Measurements from ENCODE around the gene POM121. TPM values are rescaled to one million over a fixed set of nuclear protein-coding genes. Genes with fewer than 3 reads are reported as not detected.
"Not testable (repeated sequence)": the region's sequence is repeated elsewhere in the genome, so short reads cannot be mapped to it uniquely, and the experiment has no call there.

Gene POM121
- total RNA-seq, 1 experiment from 2014 or later, result 53.3 TPM

DNA sequence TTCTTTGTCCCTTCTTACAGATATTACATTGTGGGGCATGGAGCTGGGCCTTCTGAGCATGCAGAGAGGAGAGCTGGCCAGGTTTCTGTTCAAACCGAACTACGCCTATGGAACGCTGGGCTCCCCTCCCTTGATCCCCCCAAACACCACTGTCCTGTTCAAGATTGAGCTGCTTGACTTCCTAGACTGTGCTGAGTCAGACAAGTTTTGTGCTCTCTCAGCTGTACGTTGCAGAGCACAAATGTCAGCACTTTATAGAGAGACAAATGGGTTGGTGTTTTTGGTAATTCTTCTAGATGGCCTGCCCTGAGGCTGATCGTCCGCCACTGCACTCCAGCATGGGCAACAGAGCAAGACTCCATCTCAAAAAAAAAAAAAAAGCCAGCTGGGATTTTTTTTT is 46.6 kb downstream of the POM121 start:
- H3K4me1 ChIP-seq (ENCODE audit: control insufficient read depth in 1 of 2, insufficient read depth in 2 of 2, low read length in 2 of 2); DNase-seq (ENCODE audit: low read depth, low spot score); H3K4me2 ChIP-seq (ENCODE audit: low read length); H3K4me3 ChIP-seq (replicated peaks in 1 of 2; ENCODE audit: low read depth in 1 of 2, low read length in 2 of 2); H3K9me3 ChIP-seq (ENCODE audit: control insufficient read depth in 1 of 2, insufficient read depth in 1 of 2, low read depth in 1 of 2, low read length in 2 of 2); intact Hi-C loops (cut with micrococcal nuclease); H3K9ac ChIP-seq (ENCODE audit: low read length); BruUV-seq (replicated peaks); H3K27me3 ChIP-seq (ENCODE audit: insufficient read depth, low read length); RAD21 ChIA-PET (ENCODE audit: low non-redundant PET in 1 of 2, low total read pairs in 2 of 2, uncharacterized antibody in 2 of 2, unreplicated experiment in 2 of 2); POLR2A ChIA-PET; H3K9me2 ChIP-seq (ENCODE audit: insufficient read depth); H3K36me3 ChIP-seq (ENCODE audit: control insufficient read depth in 1 of 2, insufficient read depth in 2 of 2, low read length in 2 of 2); H4K20me1 ChIP-seq (ENCODE audit: insufficient read depth); H3K27ac ChIP-seq (ENCODE audit: low read depth, low read length); H3K79me2 ChIP-seq (ENCODE audit: insufficient read depth, low read length); CTCF ChIA-PET; H2AFZ ChIP-seq (ENCODE audit: low read depth, low read length, poor library complexity, severe bottlenecking): not testable (repeated sequence)
- ATAC-seq, result 0 out of 2 replicates have a peak, but pooled peaks have one; percentile 8

DNA sequence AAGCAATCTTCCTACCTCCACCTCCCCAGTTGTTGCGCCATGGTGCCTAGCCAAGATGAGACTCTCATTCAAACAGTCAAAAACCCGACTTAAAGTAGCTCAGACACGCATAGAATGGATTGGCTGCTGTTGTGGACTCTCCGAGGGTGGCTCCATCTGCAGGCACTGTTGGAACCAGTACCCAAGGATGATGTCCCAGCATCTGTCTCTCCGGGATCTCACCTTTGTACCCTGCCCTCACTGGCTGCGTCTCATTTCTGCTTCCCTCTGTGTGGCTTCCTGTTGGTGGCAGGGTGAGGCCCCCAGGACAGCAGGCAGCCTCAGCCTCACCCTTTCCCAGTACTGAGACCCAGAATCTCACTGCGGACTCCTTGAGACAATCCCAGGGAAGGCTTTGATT is 49.9 kb downstream of the POM121 start:
- H4K20me1 ChIP-seq (ENCODE audit: insufficient read depth); intact Hi-C loops (cut with micrococcal nuclease); H3K4me1 ChIP-seq (ENCODE audit: control insufficient read depth in 1 of 2, insufficient read depth in 2 of 2, low read length in 2 of 2); H3K9me2 ChIP-seq (ENCODE audit: insufficient read depth); H3K9ac ChIP-seq (ENCODE audit: low read length); H3K27ac ChIP-seq (ENCODE audit: low read depth, low read length); DNase-seq (ENCODE audit: low read depth, low spot score); CTCF ChIA-PET; H2AFZ ChIP-seq (ENCODE audit: low read depth, low read length, poor library complexity, severe bottlenecking); POLR2A ChIA-PET; H3K4me2 ChIP-seq (ENCODE audit: low read length); H3K36me3 ChIP-seq (ENCODE audit: control insufficient read depth in 1 of 2, insufficient read depth in 2 of 2, low read length in 2 of 2); H3K4me3 ChIP-seq (replicated peaks in 1 of 2; ENCODE audit: low read depth in 1 of 2, low read length in 2 of 2); RAD21 ChIA-PET (ENCODE audit: low non-redundant PET in 1 of 2, low total read pairs in 2 of 2, uncharacterized antibody in 2 of 2, unreplicated experiment in 2 of 2); H3K27me3 ChIP-seq (ENCODE audit: insufficient read depth, low read length); H3K79me2 ChIP-seq (ENCODE audit: insufficient read depth, low read length); H3K9me3 ChIP-seq (ENCODE audit: control insufficient read depth in 1 of 2, insufficient read depth in 1 of 2, low read depth in 1 of 2, low read length in 2 of 2): not testable (repeated sequence)
- TSS peak; percentile 19 for BruUV-seq (replicated peaks)
- ATAC-seq, result peak; percentile 10; the same call in 1 of the 2 replicates

DNA sequence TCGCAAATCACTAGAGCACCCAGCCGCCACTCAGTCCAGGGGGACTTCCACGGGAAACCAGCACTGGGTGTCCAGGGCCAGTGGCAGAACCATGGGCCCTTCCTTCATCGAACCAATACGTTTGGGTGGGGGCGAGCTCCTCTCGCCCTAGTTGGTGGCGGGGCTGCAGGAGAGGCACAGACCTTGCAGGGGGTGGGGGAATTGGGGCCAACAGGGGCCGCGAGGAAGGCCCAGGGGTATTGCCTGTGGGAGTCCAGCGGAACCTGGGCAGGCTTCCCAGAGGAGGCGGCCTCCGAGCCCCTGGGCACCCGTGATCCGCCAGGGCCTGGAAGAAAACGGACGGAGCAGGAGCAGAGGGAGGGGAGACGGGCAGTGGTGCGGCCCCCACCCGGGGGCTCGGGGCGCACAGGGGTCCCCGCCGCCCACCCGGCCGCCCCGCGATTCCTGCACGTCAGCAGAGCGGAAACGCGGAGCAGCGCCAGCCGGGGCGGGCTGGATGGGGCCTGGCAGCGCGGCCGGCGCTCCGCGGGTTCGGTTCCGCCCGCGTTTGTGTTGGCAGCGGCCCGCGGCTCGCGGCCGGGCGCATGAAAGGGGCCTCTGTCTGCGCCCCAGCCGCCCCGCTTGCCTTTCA is 50.9 kb downstream of the POM121 start:
- CTCF ChIA-PET; H3K9me2 ChIP-seq (ENCODE audit: insufficient read depth); H3K4me3 ChIP-seq (replicated peaks in 1 of 2; ENCODE audit: low read depth in 1 of 2, low read length in 2 of 2); ATAC-seq; H3K9me3 ChIP-seq (ENCODE audit: control insufficient read depth in 1 of 2, insufficient read depth in 1 of 2, low read depth in 1 of 2, low read length in 2 of 2); H3K36me3 ChIP-seq (ENCODE audit: control insufficient read depth in 1 of 2, insufficient read depth in 2 of 2, low read length in 2 of 2); H4K20me1 ChIP-seq (ENCODE audit: insufficient read depth); H3K27ac ChIP-seq (ENCODE audit: low read depth, low read length); RAD21 ChIA-PET (ENCODE audit: low non-redundant PET in 1 of 2, low total read pairs in 2 of 2, uncharacterized antibody in 2 of 2, unreplicated experiment in 2 of 2); H2AFZ ChIP-seq (ENCODE audit: low read depth, low read length, poor library complexity, severe bottlenecking); BruUV-seq (replicated peaks); H3K27me3 ChIP-seq (ENCODE audit: insufficient read depth, low read length); DNase-seq (ENCODE audit: low read depth, low spot score); H3K9ac ChIP-seq (ENCODE audit: low read length); H3K4me2 ChIP-seq (ENCODE audit: low read length); intact Hi-C loops (cut with micrococcal nuclease); H3K79me2 ChIP-seq (ENCODE audit: insufficient read depth, low read length); POLR2A ChIA-PET; H3K4me1 ChIP-seq (ENCODE audit: control insufficient read depth in 1 of 2, insufficient read depth in 2 of 2, low read length in 2 of 2): not testable (repeated sequence)

DNA sequence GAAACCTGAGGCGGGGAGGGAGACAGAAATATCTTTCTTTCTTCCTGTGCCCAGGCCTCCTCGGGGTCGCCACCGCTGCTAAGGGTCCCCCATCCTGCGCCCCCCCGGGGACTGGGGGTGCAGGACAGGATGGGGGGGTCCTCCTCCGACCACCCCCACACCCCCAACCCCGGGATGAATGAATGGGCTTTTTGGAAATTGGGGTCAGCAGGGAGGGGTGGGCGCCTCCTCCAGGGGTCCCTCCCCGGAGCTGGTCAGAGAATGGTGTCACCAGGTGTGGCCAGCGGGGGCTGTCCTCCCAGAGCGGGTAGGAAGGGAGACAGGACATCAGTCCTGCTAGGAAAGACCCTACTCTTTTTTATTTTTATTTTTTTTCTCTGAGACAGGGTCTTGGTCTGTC is 51.5 kb downstream of the POM121 start:
- DNase-seq (ENCODE audit: low read depth, low spot score); POLR2A ChIA-PET; RAD21 ChIA-PET (ENCODE audit: low non-redundant PET in 1 of 2, low total read pairs in 2 of 2, uncharacterized antibody in 2 of 2, unreplicated experiment in 2 of 2); intact Hi-C loops (cut with micrococcal nuclease); H3K4me2 ChIP-seq (ENCODE audit: low read length); H3K4me1 ChIP-seq (ENCODE audit: control insufficient read depth in 1 of 2, insufficient read depth in 2 of 2, low read length in 2 of 2); CTCF ChIA-PET; H3K27me3 ChIP-seq (ENCODE audit: insufficient read depth, low read length); BruUV-seq (replicated peaks); H4K20me1 ChIP-seq (ENCODE audit: insufficient read depth); H3K9me3 ChIP-seq (ENCODE audit: control insufficient read depth in 1 of 2, insufficient read depth in 1 of 2, low read depth in 1 of 2, low read length in 2 of 2); H3K79me2 ChIP-seq (ENCODE audit: insufficient read depth, low read length); H3K27ac ChIP-seq (ENCODE audit: low read depth, low read length); H3K4me3 ChIP-seq (replicated peaks in 1 of 2; ENCODE audit: low read depth in 1 of 2, low read length in 2 of 2); H2AFZ ChIP-seq (ENCODE audit: low read depth, low read length, poor library complexity, severe bottlenecking); ATAC-seq; H3K9ac ChIP-seq (ENCODE audit: low read length); H3K9me2 ChIP-seq (ENCODE audit: insufficient read depth); H3K36me3 ChIP-seq (ENCODE audit: control insufficient read depth in 1 of 2, insufficient read depth in 2 of 2, low read length in 2 of 2): not testable (repeated sequence)

DNA sequence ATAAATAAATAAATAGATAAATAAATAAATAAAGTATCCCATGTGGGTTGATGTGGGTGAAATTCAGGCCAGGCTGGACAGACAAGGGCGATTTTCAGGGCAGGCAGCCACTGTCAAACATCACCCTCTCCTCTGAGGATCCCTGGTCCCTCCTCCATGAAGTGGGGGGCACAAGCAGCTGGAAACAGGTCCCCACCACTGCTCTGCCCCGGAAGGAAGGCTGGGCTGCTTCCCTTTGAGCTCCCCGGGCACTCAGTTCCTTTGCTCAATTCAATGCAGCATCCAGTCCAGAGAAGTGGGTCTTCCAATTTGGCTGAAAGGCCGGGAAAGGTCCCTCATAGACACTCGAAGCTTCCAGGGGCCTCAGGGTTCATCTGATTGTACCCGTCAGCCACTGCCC is 55.5 kb downstream of the POM121 start:
- H3K27me3 ChIP-seq (ENCODE audit: insufficient read depth, low read length); H3K4me3 ChIP-seq (replicated peaks in 1 of 2; ENCODE audit: low read depth in 1 of 2, low read length in 2 of 2); H3K9me2 ChIP-seq (ENCODE audit: insufficient read depth); H3K27ac ChIP-seq (ENCODE audit: low read depth, low read length); H3K4me2 ChIP-seq (ENCODE audit: low read length); POLR2A ChIA-PET; H2AFZ ChIP-seq (ENCODE audit: low read depth, low read length, poor library complexity, severe bottlenecking); BruUV-seq (replicated peaks); H3K4me1 ChIP-seq (ENCODE audit: control insufficient read depth in 1 of 2, insufficient read depth in 2 of 2, low read length in 2 of 2); RAD21 ChIA-PET (ENCODE audit: low non-redundant PET in 1 of 2, low total read pairs in 2 of 2, uncharacterized antibody in 2 of 2, unreplicated experiment in 2 of 2); H3K36me3 ChIP-seq (ENCODE audit: control insufficient read depth in 1 of 2, insufficient read depth in 2 of 2, low read length in 2 of 2); H3K79me2 ChIP-seq (ENCODE audit: insufficient read depth, low read length); H3K9me3 ChIP-seq (ENCODE audit: control insufficient read depth in 1 of 2, insufficient read depth in 1 of 2, low read depth in 1 of 2, low read length in 2 of 2); H3K9ac ChIP-seq (ENCODE audit: low read length); intact Hi-C loops (cut with micrococcal nuclease); CTCF ChIA-PET; ATAC-seq; H4K20me1 ChIP-seq (ENCODE audit: insufficient read depth); DNase-seq (ENCODE audit: low read depth, low spot score): not testable (repeated sequence)

Data from HCT116 (cell line).